ENCODE results near the gene PEAK1. TPM values are rescaled to one million over a fixed set of nuclear protein-coding genes. Genes with fewer than 3 reads are reported as not detected.

Gene PEAK1
- total and polyA plus RNA-seq, 9 of the 15 experiments (the other 6 are each of a cell fraction or from before 2014, with no cell fraction given) = 0.99 to 22.4 (median 10.8) TPM

GRCh38 chr15:77085297-77085696 lies 334.6 kb downstream of the PEAK1 start (continued):
- no peak for TF ChIP-seq MECOM (CRISPR knock-in tag; IDR thresholded peaks at IDR 0.05)
- TF ChIP-seq SMAD1 (IDR thresholded peaks at IDR 0.05; ENCODE audit: low read depth, low read length, partially characterized antibody) = no peak
- TF ChIP-seq ERF (CRISPR knock-in tag; IDR thresholded peaks at IDR 0.05) = no peak
- no peak for TF ChIP-seq ZBTB17 (CRISPR knock-in tag; IDR thresholded peaks at IDR 0.05)
- TF ChIP-seq CXXC5 (CRISPR knock-in tag; IDR thresholded peaks at IDR 0.05) = no peak
- no peak for TF ChIP-seq ZKSCAN1 (IDR thresholded peaks at IDR 0.05; ENCODE audit: low read depth, low read length)
- no peak for TF ChIP-seq PBX2 (CRISPR knock-in tag; IDR thresholded peaks at IDR 0.05; ENCODE audit: low read depth)
- TF ChIP-seq PBX2 (tag; conservative IDR thresholded peaks at IDR 0.05; ENCODE audit: low read depth) = peak; percentile 72
- no peak for TF ChIP-seq SNAPC5 (CRISPR knock-in tag; IDR thresholded peaks at IDR 0.05)
- no peak for TF ChIP-seq ZNF41 (CRISPR knock-in tag; conservative IDR thresholded peaks at IDR 0.05)
- no peak for TF ChIP-seq KDM5B (IDR thresholded peaks at IDR 0.05; ENCODE audit: insufficient replicate concordance, low read depth, low read length)
- TF ChIP-seq HMG20A (CRISPR knock-in tag; conservative IDR thresholded peaks at IDR 0.05) = no peak
- no peak for TF ChIP-seq TFAM (CRISPR knock-in tag; conservative IDR thresholded peaks at IDR 0.05)
- TF ChIP-seq PCBP2 (IDR thresholded peaks at IDR 0.05; ENCODE audit: low read depth, low read length, poor library complexity, severe bottlenecking) = no peak
- TF ChIP-seq MAX (CRISPR knock-in tag; IDR thresholded peaks at IDR 0.05) = no peak
- TF ChIP-seq SRSF3 (IDR thresholded peaks at IDR 0.05; ENCODE audit: insufficient read depth, low read length) = no peak
- TF ChIP-seq ZKSCAN3 (CRISPR knock-in tag; IDR thresholded peaks at IDR 0.05) = no peak
- TF ChIP-seq SMAD4 (CRISPR knock-in tag; conservative IDR thresholded peaks at IDR 0.05) = no peak
- TF ChIP-seq DEAF1 (CRISPR knock-in tag; IDR thresholded peaks at IDR 0.05) = no peak
- TF ChIP-seq ILF3 (IDR thresholded peaks at IDR 0.05; ENCODE audit: borderline replicate concordance) = no peak
- no peak for TF ChIP-seq GABPB1 (CRISPR knock-in tag; IDR thresholded peaks at IDR 0.05)
- no peak for TF ChIP-seq MYBL2 (IDR thresholded peaks at IDR 0.05; ENCODE audit: low read depth)
- TF ChIP-seq MYBL2 (CRISPR knock-in tag; IDR thresholded peaks at IDR 0.05; ENCODE audit: borderline replicate concordance) = no peak
- no peak for TF ChIP-seq SIN3B (IDR thresholded peaks at IDR 0.05; ENCODE audit: low read depth)
- no peak for TF ChIP-seq POU5F1 (IDR thresholded peaks at IDR 0.05; ENCODE audit: borderline replicate concordance, low read depth, low read length, partially characterized antibody)
- TF ChIP-seq NR4A1 (CRISPR knock-in tag; IDR thresholded peaks at IDR 0.05) = no peak
- no peak for TF ChIP-seq NR4A1 (tag; IDR thresholded peaks at IDR 0.05)
- TF ChIP-seq TCF3 (CRISPR knock-in tag; IDR thresholded peaks at IDR 0.05) = no peak

All from K562 (cell line).